Hematopoietic multipotent progenitor cell treated with erythropoietin and hydrocortisone succinate and interleukin-3 and kit ligand, for 8 days (in vitro differentiated cells): ENCODE results near the gene MPC2.
A peak's percentile ranks its signal among the peaks of the same experiment; 100 is the strongest.
"Not testable (repeated sequence)": the region's sequence is repeated elsewhere in the genome, so short reads cannot be mapped to it uniquely, and the experiment has no call there.

Source experiments
- DNase-seq: peaks from one replicate; pipeline ENCODE4 v3.0.0-alpha.2; 2015

The MPC2 gene

DNA sequence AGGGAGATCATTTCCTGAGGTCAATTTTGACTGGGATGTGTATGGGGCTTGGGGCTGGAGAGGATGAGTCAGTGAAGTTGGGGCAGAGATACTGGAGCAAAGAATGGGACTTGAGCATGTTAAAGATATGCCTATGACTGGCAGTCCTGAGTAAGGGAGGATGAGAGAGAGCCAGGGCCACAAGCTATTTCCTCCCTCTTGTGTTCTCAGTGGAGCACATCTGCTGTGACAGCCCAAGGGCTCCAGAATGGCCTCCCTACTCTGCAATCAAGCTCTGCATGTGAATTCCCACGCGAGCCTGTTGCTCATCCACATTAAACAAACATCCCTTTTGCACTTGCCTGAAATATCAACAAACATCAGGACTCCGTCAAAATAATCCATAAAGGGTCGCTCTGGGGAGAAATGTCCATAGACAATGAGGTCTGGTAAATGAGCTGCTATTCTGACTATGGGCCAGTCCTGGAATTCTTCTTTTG is 32.2 kb downstream of the MPC2 start:
- peak; percentile 37 for DNase-seq

DNA sequence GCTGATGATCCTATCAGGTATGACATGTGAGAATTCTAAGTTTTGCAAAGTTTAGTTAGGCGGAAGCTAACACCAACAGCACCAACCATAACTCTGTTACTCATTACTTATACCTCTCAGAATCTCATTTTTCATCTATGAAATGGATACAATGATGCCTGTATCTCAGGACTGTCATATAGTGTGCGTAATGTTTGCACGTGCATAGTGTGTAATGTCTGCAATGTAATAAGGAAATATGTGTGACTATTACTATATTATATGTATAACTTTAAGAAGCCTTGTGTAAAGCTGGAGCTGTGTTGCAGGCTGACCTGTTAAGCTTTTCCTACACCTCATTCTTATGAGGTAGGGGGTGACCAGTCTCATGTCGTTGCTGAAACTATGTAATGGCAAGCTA is 36.0 kb downstream of the MPC2 start:
- no peak for DNase-seq

GRCh38 chr1:167899253-167899681 is 37.6 kb downstream of the MPC2 start:
- no peak for DNase-seq

GRCh38 chr1:167898578-167899222 is 38.2 kb downstream of the MPC2 start:
- no peak for DNase-seq

DNA sequence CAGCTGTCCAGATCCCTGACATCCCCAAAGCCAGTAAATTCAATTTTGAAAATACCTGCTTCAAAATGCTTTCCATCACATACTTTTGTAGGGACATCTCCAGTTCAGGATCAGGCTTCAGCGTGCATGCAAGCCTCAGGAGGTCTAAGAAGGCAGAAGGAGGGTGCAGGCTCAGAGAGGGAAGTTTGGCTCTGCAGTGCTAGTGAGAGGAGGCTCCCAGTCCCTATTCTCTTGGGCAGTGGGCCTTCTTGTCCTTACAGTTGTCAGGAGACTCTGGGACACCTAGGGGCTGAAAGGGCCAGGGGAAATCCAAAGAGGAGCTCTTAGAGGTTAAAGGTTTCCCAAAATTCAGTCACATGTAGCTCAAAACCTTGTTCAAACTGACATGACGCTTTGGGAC is 43.1 kb downstream of the MPC2 start:
- no peak for DNase-seq

GRCh38 chr1:167890400-167890799 is 46.5 kb downstream of the MPC2 start:
- no peak for DNase-seq

DNA sequence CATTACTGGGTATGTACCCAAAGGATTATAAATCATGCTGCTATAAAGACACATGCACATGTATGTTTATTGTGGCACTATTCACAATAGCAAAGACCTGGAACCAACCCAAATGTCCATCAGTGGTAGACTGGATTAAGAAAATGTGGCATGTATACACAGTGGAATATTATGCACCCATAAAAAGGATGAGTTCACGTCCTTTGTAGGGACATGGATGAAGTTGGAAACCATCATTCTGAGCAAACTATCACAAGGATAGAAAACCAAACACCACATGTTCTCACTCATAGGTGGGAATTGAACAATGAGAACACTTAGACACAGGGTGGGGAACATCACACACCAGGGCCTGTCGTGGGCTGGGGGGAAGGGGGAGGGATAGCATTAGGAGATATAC is 49.7 kb downstream of the MPC2 start:
- not testable (repeated sequence) for DNase-seq

GRCh38 chr1:167882376-167882775 is 54.5 kb downstream of the MPC2 start:
- DNase-seq: no peak

GRCh38 chr1:167881786-167882185 is 55.1 kb downstream of the MPC2 start:
- no peak for DNase-seq

GRCh38 chr1:167881069-167881468 is 55.8 kb downstream of the MPC2 start:
- DNase-seq: peak; percentile 44

DNA sequence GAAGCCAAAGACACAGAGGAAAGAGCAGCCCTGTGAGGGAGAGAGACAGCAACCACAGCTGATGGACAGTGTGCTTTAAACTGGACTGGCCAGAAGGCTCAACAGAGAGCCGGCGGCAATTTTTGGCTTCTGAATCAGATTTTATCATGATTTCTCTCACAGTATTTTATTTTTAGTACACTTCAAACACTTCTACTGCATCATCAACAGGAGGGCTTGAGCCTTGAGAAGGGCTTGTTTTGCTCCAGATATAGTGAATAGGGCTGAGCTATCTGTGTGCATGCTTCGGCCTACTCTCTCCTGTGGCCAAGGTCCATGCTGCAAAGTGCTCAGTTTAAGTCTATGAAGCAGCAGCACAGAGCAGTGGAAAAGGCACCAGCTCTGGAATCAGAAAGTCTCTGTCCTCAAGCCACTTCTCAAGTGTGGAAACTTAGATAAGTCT is 56.3 kb downstream of the MPC2 start:
- peak; percentile 55 for DNase-seq

DNA sequence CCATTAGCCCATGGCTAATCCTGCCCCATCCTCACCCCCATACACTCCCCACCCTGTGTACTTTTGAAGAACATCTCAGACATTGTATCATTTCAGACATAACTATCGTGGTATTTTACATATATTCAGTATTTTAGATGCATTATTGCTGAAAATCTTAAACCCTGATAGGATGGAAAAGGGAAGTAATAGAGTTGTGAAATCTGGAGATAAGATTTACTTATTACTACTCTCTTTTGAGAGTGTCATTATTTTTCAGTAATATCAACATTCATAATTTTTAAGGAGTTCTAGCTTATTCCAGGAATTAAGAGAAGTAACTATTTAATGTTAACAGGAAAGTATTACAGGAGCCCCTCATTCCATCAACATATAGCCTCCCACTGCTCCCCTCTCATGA is 57.4 kb downstream of the MPC2 start:
- DNase-seq: no peak

DNA sequence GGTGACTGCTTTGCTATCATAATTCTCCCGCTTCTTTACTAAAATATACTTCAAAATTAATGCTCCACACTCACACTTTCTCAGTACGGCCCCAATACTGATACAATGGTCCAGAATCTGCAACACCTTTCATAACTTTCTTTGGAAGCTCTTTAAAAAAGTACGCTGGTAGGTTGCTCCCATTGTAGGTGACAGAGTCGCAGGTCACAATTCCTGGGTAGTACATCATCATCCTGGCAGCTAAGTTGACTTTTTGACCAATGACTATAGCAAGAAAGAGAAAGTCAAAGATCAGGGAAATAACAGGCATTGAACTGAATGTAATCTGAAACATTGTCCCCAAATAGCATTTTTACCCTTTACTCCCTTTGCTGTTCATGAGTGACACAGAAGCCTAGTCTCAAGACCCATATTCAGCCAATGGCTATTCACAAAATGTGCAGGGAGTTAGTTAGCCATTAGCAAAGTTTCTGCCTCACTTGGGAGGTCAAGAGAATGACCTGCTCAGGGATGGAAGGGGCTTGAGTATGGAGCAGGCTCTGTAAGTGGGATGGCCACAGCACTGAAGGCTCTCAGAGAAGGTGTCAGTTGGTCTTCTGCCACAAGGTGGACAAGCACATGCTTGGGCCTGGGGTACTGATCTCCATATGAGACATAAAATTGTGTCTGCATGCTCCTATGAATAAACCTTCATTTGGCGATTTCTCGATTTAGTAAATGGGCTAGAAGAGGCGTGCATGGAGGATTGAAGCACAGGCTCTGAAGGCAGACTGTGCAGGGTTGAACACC is 58.3 kb downstream of the MPC2 start:
- DNase-seq: peak; percentile 30

GRCh38 chr1:167876597-167877175 is 60.2 kb downstream of the MPC2 start:
- no peak for DNase-seq

DNA sequence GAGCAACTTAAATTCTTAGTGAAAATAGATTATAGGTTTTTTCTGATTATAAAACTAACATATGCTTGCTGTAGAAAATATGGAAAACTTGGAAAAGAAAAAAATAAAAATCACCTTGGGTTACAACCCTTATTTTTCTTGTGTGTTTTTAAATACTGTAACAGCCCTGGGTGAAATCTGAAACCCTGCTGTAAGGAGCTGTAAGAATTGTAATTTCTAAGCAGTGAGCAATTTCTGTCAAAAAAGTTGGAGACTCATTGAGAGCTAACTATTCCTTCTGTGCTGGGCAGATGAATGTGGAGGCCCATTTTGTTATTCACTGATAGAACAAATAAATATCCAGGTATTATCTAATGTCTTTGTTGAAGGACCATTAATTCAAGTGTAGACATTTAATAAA is 65.5 kb downstream of the MPC2 start:
- DNase-seq: no peak

DNA sequence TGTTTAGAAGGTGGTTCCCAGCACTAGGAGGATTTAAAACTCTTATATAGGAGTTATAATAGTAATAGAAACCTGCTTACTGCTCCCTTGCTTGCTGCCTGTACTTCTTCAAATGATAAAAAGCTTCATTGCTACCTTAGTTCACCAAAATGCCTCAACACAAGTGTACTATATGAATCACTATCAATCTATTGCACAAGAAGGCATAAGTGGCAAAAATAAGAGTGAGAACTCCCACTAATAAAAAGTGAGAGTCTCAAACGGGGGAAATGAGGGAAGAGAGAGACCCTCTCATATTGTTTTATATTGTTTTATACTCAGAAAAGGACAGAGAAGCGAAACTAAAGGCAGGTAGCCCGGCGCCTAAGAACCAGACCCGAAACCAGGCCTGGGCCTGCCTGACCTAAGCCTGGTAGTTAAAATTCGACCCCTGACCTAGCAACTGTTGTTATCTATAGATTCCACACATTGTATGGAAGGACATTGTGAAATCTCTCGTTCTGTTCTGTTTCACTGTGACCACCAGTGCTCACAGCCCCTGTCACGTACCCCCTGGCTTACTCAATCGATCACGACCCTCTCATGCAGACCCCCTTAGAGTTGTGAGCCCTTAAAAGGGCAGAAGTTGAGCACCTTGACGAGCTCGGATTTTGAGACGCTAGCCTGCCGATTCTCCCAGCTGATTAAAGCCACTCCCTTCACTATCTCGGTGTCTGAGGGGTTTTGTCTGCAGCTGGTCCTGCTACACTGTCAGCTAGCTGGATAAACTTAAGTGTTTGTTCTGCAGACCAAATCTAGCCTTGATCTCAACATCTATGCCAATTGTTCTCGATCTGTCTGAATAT is 67.5 kb downstream of the MPC2 start:
- DNase-seq: peak; percentile 55

DNA sequence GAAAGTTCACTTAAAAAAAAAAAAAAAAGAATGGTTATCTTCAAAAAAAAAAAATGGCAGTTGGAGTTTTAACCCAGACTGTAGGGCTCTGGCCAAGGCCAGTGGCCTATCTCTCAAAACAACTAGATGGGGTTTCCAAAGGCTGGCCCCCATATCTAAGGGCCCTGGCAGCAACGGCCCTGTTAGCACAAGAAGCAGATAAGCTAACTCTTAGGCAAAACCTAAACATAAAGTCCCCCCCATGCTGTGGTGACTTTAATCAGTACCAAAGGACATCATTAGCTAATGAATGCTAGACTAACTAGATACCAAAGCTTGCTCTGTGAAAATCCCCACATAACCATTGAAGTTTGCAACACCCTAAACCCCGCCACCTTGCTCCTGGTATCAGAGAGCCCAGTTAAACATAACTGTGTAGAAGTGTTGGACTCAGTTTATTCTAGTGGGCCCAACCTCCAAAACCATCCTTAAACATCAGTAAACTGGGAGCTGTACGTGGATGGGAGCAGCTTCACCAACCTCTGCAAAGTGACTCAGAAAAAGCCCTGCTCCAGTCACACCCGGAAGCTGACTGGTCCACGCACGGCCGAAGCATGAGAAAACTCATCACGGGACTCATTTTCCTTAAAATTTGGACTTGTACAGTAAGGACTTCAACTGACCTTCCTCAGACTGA is 70.0 kb downstream of the MPC2 start:
- peak; percentile 95 for DNase-seq
